ENCODE data around the gene ALLC.
A peak's percentile ranks its signal among the peaks of the same experiment; 100 is the strongest.
"Not testable (repeated sequence)": the region's sequence is repeated elsewhere in the genome, so short reads cannot be mapped to it uniquely, and the experiment has no call there.

The ALLC gene

DNA sequence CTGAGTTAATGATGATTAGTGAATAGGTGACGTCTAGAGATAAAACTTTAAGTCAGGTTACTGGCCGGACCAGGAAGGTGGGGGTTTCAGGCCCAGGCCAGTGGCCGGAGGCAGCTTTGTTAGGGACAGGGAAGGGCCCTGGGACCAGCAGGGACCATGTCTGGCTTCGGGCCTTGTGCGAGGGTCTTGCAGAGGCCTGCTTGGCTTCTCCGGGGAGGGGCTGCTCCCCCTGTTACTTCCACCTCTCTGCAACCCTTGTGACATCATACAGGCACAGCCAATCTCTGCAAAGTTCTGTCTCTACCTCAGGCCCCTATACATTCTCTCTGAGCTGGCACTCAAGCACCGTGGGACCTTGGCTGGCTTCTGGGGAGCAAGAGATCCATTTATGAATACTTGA, at the start of gene ALLC:
Gene ALLC (plus strand): TSS at position 320 of the 400 bp plus-strand sequence. CDS start 12,958 bp downstream, outside the sequence.
- no peak for DNase-seq

DNA sequence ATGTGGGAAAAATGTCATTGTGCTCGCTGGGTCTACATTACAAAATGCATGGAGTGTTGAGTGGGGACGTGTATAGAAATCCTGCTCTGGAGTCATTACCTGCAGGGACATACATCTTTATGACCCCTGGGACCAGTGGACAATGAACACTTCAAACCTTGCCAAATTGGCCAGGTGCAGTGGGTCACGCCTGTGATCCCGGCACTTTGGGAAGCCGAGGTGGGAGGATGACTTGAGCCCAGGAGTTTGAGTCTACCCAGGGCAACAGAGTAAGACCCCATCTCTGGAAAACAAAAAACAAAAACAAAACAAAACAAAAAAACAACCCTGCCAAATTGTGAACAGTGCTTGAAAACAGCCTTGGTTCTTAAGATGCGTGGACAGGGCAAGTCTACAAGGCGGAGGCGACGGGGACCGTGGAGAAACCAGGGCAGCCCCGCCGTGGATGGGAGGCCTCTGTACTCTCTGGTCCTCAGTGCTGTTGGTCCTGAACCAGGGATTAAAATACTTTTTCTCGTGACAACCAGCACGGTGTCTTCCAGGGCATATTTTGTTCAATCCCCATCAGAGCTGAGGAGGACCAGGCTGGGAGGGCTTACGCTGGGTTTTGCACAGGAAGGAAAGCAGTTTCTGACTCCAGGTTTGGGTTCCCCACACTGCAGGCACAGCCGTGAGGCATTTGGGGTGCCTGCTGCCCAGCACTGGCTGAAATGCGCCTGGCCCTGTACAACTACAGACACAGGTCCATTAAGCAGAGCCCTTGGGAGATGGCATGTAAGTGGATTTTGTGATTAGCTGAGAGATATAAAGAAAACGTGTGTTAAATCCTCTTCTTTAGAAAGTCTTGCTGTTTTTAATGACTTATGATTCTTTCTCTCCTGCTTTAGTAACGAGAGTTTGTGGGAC, 49.4 kb upstream of the ALLC start:
- DNase-seq = no peak

DNA sequence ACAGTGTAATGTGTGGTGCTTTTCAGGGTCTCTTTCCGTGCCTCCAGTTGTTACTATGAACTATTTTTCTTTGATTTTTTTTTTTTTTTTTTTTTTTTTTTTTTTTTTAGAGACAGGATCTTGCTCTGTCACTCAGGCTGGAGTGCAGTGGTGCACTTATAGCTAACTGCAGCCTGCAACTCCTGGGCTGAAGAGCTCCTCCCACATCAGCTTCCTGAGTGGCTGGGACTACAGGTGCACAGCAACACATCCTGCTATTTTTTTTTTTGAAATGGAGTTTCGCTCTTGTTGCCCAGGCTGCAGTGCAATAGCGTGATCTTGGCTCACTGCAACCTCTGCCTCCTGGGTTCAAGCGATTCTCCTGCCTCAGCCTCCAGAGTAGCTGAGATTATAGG, 48.7 kb upstream of the ALLC start:
- peak in 1 of 2 donors; percentile 39 for DNase-seq

DNA sequence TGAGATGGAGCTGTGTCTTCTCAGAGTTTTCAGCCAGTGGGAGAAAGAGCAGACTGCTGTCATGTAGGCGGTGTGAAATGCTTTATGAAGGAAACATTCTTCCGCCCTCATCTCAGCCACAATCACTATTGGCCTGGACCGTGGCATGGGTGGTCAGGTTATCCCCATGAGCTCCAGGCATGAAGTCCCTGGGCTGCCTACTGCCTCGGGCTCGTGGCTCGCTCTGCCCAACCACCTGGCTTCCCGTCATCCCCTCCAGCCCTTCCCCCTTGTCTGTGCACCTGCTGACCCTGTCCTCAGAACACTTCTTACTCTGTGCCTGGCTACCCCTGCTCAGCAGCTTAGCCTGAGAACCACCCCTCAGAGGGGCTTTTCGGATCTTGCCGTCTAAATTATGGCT, 47.6 kb upstream of the ALLC start:
- no peak for DNase-seq

DNA sequence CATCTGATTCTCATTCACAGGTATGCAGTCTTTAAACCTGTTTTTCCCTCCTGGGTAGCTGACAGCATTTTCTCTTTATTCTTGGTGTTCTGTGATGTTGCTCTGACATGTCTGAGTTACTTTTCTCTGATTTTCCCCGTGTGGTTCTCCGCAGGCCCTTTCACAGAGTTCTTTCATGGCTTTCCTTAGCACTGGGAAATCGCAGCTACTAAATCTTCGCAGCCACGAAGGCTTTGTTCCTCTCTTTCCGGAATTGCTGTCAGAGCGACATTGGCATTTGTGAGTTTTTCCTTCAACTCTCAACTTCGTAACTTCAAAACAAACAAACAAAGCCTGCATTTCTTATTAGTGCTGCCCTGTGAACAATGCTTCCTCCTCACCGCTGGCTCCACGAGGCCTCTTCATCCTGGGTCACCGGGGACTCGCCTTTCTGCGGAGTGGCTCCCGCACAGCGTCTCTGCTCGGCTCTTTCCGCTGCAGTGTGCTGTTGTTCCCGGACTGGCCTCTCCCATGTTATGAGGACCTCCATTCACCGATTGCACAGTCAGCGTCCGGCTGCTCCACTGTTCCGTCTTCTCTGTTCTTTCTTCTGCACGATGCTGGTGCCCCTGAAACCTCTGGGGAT, 47.0 kb upstream of the ALLC start:
- DNase-seq = no peak

DNA sequence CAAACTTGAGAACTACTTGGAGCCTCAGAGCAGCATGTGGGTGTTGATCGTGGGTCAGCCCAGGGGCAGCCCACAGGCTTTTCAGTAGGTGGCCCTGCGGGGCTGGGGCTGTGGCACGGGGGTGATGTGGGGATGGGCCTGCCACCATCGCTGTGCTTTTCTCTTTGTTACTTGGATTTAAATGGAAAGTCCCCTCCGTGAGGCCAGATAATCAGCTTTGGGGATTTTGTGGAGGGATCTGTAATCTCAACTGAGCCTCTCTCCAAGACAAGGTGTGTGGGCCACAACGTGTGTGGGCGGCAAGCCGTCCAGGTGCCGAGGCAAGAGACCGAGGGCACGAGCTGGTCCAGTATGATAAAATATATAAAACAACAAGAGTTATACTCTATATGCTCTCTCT, 46.4 kb upstream of the ALLC start:
- DNase-seq = no peak

DNA sequence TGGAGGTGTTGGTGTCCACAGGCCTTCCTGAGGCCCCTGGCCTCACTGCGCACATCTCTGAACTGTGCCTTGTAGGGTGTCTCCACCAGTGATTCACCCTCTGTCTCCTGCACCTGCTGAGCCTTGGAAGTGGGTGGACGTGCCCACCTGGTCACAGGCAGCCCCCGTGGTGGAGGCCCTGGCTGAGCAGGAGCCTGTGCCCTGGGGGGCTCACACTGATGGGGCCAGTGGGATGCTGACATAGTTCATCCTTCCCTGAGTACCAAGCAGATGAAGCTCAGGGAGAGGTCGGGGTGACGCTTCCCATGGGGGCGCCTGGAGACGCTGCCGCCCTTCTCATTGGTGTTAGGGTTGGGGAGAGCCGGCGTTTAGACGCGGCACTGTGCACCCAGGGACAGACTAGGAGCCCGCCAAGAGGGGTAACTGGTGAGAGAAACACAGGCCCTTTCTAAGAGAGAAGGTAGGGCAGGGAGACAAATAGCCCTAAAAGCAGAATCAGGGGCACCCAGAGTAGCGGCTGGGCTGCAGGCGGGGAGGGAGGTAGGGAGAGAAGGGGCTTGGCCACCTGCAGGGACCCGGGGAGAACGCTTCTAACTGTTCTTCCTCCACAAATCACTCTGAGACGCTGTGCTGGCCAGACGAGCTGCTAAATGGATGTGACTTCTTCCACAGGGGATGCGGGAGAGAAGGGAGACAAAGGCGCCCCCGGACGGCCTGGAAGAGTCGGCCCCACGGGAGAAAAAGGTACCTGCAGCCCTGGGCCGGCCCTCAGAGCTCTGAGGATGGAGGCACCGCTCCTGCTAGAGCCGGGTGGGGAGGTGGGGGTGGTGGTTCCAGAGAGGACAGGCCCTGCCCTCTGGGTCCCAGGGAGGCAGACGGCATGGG, 45.1 kb upstream of the ALLC start:
- DNase-seq = no peak

DNA sequence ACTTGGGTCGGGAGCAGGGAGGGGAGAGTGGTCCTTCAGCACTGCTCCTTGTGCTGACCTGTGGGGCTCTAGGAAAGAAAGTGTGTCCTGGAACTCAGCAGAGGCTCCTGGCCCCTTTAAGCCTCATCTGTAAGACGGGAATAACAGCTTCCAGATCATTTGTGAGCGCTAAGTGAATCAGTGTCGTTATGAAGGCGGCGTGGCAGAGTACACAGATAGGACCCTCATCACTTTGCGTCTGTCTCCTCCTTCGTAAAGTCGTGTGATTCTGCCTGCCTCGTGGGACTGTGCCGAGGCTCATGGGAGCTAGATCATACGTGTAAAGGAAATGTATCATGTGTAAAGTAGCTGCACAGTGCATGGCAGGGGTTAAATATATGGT, 44.5 kb upstream of the ALLC start:
- no peak for DNase-seq

DNA sequence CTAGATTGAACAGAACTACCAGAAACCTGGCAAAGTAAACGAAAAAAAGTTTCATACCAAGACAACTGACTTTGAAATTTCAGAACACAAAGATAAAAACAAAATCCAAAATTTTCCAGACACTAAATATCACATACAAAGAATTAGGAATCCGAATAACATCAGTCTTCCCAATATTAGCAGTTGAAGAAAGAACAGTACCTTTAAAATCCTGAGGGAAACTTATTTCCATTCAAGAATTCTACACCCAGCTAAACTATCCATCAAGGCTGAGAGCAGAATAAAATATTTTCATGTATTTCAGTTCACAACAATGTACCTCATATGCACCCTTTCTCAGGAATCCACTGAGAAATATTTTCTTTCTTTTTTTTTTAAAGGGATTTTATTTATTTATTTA, 43.3 kb upstream of the ALLC start:
- DNase-seq = not testable (repeated sequence)

DNA sequence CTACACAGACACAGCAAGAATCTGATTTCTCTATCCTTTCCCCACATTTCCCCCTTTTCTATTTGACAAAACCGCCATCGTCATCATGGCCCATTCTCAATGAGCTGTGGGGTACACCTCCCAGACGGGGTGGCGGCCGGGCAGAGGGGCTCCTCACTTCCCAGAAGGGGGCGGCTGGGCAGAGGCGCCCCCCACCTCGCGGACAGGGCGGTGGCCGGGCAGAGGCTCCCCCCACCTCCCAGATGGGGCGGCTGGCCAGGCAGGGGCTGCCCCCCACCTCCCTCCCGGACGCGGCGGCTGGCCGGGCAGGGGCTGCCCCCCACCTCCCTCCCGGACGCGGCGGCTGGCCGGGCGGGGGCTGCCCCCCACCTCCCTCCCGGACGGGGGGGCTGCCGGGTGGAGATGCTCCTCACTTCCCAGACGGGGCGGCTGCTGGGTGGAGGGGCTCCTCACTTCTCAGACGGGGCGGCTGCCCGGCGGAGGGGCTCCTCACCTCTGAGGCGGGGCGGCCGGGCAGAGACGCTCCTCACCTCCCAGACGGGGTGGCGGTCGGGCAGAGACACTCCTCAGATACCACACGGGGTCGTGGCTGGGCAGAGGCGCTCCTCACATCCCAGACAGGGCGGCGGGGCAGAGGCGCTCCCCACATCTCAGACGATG, 42.3 kb upstream of the ALLC start:
- not testable (repeated sequence) for DNase-seq

DNA sequence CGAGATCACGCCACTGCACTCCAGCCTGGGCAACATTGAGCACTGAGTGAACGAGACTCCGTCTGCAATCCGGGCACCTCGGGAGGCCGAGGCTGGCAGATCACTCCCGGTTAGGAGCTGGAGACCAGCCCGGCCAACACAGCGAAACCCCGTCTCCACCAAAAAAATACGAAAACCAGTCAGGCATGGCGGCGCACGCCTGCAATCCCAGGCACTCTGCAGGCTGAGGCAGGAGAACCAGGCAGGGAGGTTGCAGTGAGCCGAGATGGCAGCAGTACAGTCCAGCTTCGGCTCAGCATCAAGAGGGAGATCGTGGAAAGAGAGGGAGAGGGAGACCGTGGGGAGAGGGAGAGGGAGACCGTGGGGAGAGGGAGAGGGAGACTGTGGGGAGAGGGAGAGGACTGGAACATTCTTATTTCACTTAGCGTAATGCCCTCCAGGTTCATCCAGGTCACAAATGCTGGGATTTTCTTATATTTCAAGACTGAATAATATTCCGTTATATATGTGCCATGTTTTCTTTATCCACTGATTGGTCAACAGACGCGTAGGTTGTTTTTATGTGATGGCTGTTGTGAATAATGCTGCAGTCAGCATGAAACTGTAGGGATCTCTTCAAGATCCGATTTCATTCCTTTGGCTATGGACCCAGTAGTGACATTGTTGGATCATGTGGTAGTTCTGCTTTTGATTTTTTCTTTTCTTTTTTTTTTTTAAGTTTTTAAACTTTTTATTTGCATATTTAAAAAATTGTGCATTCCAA, 41.4 kb upstream of the ALLC start:
- not testable (repeated sequence) for DNase-seq

DNA sequence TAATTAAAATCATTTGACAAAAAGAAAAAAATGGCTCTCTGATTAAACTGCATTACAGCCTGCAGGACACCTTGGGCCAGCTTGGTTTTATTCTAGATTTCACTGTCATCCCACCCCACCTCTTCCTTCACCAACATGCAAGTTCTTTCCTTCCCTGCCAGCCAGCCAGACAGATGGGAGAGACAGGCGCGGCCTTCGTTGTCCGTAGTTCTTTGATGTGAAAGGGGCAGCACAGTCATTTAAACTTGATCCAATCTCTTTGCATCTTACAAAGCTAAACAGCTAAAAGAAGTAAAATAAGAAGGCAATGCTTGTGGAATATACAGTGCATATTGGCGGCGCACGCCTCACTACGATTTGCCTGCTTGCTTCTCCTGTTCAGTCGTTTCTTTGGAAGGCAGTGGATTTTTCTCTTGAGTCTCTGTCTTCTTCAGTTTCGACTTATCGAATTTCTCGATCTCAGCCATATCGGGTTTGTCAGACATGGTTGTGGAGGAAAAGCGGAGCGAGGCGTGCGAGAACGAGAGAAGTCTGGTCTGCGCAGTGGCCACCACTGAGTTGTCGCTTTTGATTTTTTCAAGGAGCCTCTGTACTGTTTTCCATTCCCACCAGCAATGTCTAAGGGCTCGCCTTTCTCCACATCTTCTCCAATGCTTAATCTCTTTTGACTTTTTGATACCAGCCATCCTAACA, 40.7 kb upstream of the ALLC start:
- no peak for DNase-seq

DNA sequence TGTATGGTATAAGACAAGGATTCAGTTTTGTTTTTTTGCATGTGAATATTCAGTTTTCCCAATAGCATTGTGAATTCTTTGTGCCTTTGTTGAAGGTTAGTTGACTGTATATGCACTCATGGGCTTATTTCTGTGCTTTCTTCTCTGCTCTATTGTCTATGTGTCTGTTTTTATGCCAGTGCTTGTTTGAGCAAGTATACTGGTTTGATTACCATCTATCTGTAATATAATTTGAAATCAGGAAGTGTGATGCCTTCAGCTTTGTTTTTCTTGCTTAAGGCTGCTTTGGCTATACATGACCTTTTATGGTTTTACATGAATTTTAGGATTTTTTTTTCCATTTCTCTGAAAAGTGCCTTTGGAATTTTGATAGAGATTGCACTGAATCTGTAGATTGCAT, 39.6 kb upstream of the ALLC start:
- DNase-seq = no peak

DNA sequence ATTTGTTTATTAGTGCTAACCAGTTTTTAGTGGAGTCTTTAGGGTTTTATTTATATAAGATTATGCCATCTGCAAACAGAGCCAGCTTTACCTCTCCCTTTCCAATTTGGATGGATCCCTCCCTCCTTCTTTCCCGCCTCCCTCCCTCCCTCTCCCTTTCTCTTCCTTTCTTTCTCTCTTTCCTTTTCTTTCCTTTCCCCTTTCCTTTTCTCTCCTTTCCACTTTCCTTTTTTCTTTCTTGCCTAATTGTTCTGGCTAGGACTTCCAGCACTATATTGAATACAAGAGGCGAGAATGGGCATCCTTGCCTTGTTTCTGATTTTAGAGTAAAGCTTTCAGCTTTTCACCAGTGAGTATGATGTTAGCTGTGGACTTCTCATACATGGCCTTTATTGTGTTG, 39.0 kb upstream of the ALLC start:
- DNase-seq = no peak

DNA sequence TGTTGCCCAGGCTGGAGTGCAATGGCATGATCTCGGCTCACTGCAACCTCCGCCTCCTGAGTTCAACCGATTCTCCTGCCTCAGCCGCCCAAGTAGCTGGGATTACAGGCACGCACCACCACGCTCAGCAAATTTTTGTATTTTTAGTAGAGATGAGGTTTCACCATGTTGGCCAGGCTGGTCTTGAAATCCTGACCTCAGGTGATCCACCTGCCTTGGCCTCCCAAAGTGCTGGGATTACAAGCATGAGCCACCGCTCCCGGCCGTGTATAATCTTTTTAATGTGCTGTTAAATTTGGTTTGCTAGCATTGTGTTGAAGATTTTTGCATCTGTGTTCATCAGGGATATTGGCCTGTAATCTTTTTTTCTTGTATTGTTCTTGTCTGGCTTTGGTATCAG, 38.3 kb upstream of the ALLC start:
- not testable (repeated sequence) for DNase-seq

DNA sequence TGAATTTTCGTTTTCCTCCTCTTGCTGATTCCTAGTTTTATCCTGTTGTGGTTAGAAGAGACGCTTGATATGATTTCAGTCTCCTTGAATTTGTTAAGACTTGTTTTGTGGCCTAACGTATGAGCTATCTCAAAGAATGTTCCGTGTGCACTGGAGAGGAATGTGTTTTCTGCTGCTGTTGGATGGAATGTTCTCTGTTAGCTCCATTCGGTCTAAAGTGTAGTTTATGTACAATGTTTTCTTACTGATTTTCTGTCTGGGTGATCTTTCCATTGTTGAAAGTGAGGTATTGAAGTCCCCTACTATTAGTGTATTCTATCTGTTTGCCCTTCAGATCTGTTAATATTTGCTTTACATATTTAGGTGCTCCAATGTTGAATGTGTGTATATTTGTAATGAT, 37.2 kb upstream of the ALLC start:
- DNase-seq = no peak

DNA sequence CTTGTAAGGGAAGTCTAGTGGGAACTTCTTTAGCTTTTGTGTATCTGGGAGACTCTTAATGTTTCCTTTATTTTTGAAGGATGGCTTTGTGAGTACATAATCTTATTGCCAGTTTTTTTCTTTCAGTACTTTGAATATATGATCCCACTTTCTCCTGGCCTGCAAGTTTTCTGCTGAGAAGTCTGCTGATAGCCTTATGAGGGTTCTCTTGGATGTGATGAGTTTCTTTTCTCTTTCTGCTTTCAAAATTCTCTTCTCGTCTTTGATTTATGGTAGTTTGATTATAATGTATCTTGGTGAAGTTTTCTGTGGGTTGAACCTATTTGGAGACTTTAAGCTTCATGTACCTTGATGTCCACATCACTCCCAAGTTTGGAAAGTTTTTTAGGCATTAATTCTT, 35.0 kb upstream of the ALLC start:
- DNase-seq = no peak

DNA sequence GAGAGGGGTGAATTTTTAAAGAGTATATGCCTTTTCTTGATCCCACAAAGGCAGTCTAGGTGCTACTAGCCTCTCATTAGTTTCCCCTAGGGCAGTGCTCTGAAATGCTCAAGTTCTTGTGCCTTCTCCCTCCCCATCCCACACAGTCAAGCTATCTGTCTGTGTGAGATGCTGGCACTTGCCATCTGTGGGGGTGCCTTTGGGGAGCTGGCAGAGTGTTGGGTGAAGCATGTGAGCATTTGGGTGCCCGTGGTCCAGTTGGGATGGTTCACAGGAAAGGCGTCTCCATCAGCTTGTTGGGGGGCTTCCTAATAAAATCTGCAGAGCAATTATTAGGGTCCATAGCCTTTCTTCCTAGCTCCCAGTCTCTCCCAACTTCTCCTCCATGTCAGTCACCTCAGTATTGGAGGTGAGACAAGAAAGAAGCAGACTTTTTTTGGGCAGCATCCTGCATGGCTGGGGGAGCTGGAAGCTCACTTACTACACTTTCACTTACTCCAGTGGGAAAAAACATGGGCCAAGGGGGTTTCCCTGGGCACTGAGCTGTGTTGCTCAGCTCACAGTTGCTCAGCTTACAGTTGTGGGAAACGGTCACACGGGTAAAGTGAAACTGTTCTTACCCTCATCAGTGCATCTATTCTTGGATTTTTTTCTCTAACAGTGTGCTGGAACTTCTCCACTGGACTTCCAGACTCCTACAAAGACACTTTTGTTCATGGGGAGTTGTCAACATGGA, 33.8 kb upstream of the ALLC start:
- DNase-seq = no peak

DNA sequence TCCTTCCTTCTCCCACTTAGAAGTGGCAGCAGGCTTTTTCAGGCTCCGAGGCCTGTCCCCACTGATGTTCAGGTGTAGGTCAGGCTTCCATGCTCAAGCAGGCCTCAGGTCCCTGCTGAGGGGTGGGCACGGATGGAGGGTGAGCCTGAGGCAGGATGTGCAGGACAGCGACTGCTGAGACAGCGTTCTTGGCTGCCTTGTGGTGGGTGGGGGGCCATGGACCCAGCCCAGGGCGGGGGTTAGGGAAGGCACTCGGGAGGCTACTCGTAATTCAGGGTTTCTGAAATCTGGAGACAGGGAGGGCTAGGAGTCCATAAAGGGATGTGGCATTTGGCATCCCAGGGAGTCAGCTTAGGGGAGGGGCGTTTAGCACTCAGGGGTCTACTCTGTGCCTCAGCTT, 32.8 kb upstream of the ALLC start:
- DNase-seq = no peak

DNA sequence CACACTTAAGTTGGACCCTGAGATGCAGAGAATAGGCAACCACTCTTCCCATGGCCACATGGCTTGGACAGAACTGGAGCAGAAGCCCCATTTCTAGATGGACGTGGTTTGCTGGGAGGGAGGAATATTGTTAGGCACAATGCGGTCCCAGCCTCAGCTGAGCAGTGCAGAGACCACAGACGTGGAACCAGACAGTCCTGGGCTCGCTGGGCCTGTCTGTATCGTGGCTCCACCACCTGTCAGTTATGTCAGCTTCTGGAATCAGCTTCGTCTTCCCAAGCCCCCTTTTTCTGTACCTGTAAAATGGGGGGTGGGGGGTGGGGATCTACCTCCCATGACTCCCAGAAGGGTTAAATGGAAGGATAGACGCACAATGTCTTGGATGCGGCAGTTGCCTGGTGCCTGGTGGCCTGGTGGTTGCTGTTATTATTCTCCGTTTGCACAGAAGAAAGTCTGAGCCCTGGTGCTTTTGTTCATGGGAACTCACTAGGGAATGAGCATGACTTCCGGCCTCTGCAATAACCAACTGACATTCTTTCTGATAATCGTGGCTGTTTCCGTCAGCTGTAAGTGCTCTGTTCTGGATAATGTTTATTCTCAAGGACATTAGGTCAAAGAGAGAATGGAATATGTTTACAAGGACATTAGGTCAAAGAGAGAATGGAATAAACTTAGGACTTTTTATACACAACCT, 31.7 kb upstream of the ALLC start:
- DNase-seq = no peak

Data from CD4-positive, alpha-beta T cell treated with Interferon alpha-2 for 1 hour (primary cell).